ENCODE results near the gene LAPTM4A.
"Not testable (repeated sequence)": the region's sequence is repeated elsewhere in the genome, so short reads cannot be mapped to it uniquely, and the experiment has no call there.

The LAPTM4A gene

DNA sequence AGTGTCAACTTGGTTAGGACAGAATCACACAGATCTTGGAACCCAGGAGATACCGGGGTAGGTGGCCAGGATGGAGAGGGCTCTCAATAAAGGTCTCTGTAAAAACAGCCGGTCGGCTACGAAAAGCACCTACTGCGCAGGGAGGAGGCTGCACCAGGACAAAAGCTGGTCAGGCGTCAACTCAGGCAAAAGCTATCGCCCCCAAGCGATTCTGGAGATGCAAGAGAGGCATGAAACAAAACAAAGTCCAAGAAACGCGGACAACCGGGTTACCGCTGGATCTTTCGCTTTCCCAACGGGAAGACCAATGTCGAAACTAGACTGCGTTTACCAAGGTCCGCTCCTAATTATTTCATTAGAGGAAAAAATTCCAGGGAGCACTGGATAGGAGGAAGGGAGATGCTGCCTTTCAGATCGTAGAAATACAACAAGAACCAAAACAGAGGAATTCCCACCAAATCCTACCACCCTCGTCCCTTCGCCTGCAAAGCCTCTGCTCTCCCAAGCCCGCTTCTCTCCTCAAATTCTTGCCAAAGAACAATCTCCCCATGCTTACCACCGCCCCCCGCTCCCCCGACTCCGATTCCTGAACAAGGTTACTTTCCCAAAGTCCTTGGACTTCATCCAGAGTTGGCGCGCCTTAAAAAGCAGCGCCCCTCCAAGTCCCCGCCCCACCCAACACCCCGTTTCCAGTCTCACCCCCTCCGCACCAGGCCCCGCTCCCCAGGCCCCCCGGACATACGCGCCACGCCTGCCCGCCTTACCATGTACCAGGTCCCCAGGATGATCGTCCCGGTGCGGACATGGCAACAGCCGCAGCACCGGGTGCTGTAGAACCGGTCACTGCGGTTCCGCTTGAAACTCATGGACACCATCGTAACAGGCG, 539 bp downstream of the LAPTM4A start:
- peak; percentile 73 for DNase-seq (ENCODE audit: low spot score)

DNA sequence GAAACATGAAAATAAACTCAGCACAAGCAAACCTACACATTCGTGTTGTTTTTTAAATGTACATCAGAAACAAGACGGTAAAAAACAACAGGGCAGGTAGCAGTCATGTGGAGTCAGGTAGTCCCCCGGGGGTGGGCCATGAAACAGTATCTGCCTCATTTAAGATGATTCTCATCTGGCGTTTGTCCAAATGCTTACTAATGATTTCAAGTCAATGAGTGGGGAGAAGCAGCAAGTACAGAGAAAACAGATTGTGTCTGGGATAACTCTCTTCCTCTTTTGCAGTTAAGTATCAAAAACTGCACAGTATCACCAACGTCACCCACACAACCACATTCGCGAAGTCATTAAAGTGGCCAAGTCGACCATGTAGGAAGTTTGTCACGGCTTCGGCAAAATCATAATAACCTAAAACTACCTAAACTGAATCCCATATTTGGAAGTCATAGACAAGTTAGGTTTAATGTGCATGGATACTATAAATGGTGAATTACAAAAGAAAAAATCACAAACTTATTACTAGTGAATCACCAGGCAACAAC, 1.3 kb downstream of the LAPTM4A start:
- peak; percentile 49 for DNase-seq (ENCODE audit: low spot score)

DNA sequence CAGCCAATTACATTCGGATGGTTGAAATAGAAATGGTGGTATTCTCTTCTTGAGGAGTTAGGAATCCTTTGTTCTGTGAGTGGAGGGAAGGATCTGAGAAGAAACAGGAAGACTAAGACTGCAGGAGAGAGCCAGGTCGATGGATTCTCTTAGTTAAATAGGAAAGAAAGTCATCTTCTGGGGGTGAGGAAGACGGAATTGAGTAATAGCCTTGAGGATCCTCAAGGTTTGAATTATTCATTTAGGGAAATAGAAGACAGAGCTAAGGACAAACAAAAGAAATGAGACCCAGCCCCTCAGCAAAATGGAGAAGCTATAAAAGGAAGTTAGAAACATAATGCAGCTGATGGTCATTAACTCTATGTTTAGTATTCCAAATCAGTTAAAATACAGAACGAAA, 1.8 kb downstream of the LAPTM4A start:
- DNase-seq (ENCODE audit: low spot score) = peak; percentile 37

DNA sequence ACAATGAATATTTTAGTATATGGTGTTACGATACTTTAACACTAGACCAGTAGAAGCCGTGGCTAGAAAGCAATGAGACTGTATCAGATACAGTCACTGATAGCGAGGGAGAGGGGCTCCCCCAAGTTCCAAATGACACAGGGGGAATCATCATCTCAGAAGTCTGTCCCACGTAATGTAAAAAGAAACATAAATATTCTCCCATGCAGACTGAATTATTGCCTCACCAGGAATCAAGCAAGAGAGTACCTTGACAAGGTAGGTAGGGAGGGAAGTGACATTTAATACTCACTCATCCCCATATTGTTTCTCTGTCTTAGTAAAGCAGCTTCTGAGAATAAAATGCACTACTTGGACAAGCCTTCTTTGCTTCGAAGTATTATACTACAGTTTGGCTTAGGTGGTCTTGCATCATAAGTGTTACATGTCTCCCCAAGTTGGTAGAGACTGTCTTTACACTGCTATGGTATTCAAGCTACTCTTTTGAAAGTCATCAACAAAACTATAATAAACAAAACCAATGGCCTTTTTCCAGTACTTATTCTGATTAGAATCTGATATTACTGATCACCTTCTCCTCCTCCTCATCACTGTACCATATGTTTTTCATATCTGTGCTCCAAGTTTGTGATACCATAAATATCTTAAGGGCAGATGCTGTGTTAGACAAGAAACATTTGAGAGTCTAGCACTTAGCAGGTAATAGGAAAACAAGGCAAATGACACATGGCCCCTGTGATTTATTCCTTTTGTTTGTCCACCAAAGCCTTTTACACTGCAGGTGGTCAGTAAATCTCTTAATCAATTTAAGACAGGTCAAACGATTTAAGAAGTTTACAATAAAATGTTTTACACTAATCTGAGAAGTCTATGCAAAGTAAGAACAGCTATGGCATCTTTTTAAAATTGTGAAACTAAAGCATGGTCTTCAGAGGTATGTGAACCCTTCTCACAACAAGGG, 2.7 kb downstream of the LAPTM4A start:
- no peak for DNase-seq (ENCODE audit: low spot score)

DNA sequence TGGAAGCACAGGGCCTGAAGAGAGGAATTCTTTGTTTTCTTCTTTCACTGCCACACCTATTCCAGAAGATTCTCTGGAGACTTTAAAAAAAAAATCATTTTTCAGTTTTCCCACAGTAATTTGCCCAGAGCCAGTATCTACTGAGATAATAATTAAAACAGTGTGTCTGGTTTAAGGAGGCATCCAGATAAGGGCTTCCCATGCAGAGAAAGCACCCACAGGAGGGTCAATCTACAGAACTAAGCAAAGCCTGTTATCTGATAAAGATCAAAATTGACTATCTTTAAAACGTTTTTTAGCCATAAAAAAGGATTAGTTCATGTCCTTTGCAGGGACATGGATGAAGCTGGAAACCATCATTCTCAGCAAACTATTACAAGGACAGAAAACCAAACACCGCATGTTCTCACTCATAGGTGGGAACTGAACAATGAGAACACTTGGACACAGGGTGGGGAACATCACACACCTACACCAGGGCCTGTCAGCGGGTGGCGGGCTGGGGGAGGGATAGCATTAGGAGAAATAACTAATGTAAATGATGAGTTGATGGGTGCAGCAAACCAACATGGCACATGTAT, 5.6 kb downstream of the LAPTM4A start:
- not testable (repeated sequence) for DNase-seq (ENCODE audit: low spot score)

DNA sequence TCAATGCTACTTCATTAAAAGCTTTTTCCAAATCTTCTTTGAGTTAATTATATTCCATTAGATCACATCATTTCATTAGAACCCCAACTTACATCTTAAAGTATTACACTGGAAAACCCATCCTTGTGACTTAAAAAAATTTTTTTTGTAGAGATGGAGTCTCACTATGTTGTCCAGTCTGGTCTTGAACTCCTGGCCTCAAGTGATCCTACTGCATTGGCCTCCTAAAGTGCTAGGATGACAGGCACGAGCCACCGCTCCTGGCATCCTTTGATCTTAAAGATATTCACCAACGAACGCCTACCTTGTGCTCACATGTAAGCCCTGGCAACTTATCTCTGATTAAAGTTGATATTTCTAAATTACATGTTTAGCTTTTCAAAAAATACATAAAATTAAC, 6.7 kb downstream of the LAPTM4A start:
- DNase-seq (ENCODE audit: low spot score) = no peak

DNA sequence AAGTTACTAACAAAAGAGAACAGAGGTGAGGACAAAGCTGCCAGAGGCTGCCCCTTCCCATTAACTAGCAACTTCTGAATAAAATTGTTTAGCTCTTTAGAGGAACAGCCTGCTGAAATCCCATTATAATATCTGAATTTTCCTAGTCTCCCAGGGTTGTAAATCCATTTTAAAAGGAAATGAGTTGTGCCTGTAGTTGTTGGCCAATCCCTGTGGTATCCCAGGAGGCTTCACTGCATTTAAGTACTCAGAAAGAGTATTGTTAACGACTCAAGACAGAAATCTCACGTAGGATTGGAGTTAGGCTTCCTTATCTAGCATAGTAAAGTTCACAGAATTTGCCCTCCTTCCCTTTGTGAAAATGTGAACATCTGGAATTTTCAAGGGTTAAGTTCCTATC, 8.9 kb downstream of the LAPTM4A start:
- DNase-seq (ENCODE audit: low spot score) = no peak

DNA sequence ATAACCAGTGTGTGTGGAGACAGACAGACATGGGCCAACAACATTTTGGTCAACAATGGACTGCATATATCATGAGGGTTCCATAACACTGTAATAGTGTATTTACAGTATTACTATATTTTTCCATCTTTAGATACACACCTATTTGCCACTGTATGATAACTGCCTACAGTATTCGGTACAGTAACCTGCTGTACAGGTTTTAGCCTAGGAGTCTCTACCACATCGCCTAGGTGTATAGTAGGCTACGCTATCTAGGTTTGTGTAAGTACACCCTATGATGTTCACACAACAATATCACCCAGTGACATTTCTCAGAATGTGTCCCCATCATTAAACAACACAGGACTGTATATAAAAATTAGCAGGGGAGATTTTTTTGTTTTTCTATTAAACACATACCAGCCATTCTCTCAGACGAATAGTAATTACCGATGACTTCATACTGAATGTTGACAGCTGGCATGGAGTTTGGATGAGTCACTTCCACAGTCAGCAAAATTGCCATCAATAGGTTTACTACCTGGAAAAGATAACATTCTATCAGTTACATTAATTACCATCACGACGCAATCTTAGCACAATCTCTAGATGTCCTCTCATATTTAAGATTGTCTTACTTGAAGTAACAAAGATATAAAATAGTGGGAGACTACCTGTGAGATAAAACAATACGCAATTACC, 10.8 kb downstream of the LAPTM4A start:
- no peak for DNase-seq (ENCODE audit: low spot score)

DNA sequence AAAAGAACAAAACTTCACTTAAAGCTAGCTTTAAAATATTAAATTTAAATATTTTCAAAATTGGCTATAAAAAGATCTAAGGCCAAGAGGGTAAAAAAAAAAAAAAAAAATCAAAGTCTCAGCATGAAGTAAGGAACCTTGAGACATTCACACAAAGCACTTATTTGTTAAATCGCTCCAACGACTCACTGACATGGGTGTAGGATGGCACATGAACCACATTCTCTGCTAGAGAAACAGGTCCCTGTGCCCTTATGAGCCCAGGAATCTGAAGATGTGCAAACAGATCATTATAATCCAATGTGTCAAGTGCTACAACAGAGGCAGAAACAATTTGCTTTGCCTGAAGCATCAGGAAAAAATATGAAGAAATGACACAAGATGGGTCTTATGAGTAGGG, 13.8 kb downstream of the LAPTM4A start:
- DNase-seq (ENCODE audit: low spot score) = no peak

DNA sequence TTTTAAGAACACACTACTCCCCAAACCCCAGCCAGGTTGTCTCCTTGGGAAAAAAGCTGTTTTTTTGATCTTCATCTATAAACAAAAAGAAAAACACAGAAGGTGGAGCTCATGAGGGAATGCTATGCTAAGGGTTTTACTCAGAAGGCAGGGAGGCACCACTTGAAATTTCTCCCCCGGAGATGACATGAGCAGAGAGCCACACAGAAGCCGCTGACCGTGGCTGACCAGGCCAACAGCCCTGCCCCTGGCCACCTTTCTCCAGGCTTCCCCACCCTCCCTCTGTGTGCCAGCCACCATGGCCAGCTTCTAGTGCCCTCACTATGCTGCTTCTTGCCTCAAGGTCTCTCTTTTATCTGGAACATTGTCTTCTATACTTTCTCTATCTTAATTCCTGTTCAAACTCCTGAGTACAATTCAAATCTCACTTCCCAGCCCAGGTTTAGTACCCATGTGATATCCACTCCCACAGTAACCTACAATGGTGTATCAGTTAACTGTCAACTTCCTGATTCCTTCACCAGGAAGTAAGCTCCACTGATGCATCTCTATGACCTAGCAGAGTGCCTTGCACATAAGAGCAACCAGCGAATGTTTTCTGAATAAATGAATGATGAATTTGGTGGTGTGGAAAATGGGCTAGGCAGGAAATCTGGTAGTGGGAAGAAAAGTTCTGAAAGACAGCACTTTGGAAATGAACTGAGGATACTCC, 15.3 kb downstream of the LAPTM4A start:
- DNase-seq (ENCODE audit: low spot score) = no peak

DNA sequence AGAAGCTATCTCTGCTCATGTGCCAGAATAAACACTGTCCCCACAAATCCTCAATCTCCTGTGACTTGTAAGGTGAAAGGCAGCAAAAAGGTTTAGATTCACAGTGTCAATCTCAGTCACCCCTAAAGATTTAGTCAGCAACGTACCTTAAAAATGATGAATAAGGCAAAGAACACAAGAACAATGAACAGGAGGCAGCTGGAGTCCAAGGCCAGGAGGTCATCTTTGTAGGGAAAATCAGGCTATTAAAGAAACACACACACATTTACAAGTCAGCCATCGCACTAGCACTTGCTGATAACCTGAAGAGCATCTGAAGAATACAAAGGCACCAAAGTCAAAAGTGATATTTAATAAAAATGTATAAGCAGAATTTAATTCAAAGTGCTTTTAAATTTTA, 16.6 kb downstream of the LAPTM4A start:
- DNase-seq (ENCODE audit: low spot score) = no peak

DNA sequence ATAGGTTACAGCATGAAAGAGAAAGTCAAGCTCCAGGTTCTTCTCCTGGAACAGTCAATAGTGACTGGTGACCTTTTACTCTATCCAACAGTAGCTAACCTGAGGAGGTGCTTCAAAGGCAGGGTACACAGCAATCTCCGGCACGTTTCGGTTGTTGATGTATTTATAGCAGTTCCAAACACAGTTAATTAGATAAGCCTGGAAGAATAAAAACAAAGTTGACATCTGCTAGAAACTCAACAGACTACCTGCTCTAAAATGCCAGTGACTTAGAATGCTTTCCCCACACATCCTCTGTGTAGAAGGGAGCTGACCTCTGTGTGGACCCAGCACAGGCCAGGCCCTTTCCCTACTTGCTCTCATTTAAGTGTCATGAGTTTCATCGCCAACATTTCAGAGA, 17.2 kb downstream of the LAPTM4A start:
- no peak for DNase-seq (ENCODE audit: low spot score)

DNA sequence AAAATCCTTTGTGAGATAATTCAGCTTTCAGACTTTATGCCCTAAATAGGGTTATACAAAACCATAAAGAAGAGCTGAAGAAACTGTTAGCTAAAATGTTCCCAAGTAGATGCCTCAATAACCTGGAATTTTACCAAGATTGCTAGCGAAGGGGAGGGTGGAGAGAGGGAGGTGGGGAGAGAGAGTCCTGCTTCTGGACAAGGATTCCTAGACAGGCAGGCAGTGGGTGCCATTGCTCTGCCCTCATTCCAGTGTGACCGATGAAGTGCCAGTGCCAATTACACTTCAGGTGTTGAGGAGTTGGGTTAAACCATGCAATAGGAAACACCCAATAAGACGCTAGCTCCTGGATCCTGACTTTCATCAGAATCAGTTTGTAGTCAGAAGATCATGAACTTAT, 18.1 kb downstream of the LAPTM4A start:
- no peak for DNase-seq (ENCODE audit: low spot score)

DNA sequence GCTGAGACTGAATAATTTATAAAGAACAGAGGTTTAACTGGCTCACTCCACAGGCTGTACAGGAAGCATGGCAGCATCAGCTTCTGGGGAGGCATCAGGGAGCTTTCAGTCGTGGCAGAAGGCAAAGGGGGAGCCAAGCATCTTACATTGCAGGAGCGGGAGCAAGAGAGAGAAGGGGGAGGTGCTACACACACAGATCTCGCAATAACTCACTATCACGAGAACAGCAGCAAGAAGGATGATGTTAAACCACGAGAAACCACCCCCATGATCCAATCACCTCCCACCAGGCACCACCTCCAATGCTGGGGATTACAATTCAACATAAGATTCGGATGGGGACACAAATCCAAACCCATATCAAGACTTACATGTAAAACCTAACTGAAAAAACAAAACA, 21.2 kb downstream of the LAPTM4A start:
- DNase-seq (ENCODE audit: low spot score) = no peak

DNA sequence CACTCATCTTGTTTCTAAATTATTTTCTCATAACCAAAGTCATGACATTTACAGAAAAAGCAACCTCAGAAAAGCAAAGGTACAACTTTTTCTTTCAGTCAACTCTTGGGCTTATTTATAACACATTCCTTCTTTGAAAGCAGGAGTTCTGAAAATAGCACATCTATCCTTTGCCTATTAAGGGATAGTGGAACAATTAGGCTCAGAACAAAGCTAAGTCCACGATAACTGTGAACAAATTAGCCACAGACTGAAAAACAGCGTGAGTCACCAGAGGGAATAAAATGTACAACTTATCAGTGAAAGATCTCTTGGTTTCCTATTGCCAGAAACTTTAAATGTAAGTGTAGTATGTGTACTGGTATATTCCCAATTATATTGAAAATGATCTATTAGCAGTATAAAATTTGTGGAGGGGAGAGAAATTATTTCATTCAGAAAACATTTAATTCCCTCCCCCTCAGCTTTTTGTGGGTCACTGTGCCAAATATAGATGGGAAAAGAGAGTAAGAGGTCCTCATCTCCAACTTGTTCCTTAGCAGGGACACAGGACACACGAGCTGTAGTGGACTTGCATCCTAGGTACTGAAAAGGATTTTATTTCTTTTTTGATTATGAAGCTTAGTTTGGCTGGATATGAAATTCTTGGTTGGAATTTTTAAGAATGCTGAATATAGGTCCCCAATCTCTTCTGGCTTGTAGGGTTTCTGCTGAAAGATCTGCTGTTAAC, 23.6 kb downstream of the LAPTM4A start:
- no peak for DNase-seq (ENCODE audit: low spot score)

DNA sequence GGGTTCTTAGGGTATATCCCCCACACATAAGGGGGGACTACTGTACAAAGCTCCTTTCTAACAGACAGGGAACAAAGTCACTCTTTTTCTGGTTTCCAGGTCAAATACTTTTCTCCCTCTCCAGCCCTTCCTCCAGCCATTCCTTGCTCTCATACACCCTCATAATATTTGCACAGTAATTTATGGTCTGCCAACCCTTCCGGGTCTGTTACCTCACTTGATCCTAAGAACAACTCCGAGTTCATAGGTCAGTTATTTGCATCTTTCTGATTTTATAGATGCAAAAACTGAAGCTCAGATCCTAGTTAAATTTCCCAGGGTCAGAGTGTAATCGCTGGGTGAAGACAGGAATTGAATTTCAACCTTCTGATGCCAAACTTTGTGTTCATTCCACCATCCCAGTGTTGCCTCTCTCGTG, 24.2 kb downstream of the LAPTM4A start:
- DNase-seq (ENCODE audit: low spot score) = no peak

DNA sequence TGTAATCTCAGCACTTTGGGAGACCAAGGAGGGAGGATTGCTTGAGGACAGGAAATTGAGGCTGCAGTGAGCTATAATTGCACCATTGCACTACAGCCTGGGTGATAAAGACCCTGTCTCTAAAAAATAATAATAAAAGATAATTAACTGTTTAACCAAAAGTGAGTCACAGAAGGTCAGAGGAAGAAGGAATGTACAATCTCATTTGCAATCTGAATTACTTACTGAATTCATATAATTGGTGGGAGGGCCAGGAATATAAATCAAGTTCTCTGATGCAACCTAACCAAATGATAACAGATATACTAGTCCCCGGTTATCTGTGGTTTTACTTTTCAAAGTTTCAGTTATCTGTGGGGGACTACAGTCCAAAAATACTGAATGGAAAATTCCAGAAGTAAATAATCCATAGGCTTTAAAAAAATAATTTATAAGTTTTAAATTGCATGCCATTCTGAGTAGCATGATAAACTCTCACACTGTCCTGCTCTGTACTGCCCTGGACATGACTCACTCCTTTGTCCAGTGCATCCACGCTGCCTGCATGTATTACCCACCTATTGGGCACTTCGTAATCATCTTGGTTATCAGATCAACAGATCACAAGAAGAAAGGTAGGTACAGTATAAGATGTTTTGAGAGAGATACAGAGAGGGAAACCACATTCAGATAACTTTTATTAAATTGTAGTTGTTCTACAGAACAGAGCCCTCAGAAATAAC, 26.2 kb downstream of the LAPTM4A start:
- no peak for DNase-seq (ENCODE audit: low spot score)

DNA sequence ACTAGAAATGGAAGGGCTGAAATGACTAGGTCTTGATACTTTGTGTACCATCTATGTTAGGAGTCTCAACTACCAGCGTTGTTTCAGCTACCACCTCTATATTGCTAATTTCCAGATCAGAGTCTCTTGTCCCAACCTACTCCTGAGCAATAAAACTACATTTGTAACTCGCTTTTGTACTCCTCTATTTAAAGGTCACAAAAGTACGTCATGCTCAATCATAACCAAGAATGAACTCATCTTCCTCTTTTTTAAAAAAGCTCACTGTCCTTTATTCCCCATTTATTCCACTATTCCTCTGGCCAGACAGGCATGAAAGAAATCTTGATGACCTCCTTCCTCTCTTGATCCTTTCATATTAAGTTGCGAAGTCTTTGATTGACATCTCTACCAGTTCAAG, 27.7 kb downstream of the LAPTM4A start:
- no peak for DNase-seq (ENCODE audit: low spot score)

DNA sequence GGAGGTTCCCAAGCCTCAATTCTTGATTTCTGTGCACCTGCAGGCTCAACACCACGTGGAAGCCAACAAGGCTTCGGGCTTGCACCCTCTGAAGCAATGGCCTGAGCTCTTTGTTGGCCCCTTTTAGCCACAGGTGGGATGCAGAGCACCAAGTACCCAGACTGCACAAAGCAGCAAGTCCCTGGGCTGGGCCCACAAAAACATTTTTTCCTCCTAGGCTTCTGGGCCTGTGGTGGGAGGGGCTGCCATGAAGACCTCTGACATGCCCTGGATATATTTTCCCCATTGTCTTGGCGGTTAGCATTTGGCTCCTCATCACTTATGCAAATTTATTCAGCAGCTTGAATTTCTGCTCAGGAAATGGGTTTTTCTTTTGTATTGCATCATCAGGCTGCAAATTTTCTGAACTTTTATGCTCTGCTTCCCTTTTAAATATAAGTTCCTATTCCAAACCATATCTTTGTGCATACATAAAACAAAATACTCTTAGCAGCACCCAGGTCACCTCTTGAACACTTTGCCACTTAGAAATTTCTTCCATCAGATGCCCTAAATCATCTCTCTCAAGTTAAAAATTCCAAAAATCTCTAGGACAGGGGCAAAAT, 29.9 kb downstream of the LAPTM4A start:
- DNase-seq (ENCODE audit: low spot score) = no peak

All from globus pallidus (tissue), 1 donor.